PC-9 (cell line): ENCODE results near the gene ELN. TPM values are rescaled to one million over a fixed set of nuclear protein-coding genes. Genes with fewer than 3 reads are reported as not detected.

ENCODE experiments used
- BruUV-seq: library from RNA; stranded (reverse); fragments of 400-500 nt; replicated peaks from 2 replicates; lab custom pipeline; 2021; lab: Mats Ljungman, UMichigan
- CTCF ChIA-PET: fragments of 300-600 bp; sonication (Branson Sonifier 250); formaldehyde crosslinking; loops from one replicate; lab custom pipeline; 2022; ENCODE audit warnings: antibody characterized with exemption; lab: Charles Lee
- POLR2A ChIA-PET: fragments of 300-600 bp; sonication (Branson Sonifier 250); formaldehyde crosslinking; loops from one replicate; lab custom pipeline; 2022; ENCODE audit warnings: antibody characterized with exemption; ENCODE audit not compliant: unreplicated experiment; lab: Charles Lee
- DNase-seq, 2 experiments: peaks; one replicate each; pipeline versions ENCODE4 v3.0.0 to v3.0.0-alpha.2; 2015 to 2022; ENCODE audit warnings: mixed read lengths in 1 of 2
- H2AFZ ChIP-seq: fragments of 200-600 bp; sonication (generic); 2 replicates; pipeline ENCODE4 v1.8.1; 2017; ENCODE audit warnings: antibody characterized with exemption
- H3F3A ChIP-seq: fragments of 200-600 bp; sonication (generic); 2 replicates; pipeline ENCODE4 v1.8.1; 2017; ENCODE audit warnings: antibody characterized with exemption, mild to moderate bottlenecking, low read depth; ENCODE audit not compliant: insufficient read depth
- H3K27ac ChIP-seq: fragments of 200-600 bp; sonication (generic); 2 replicates; pipeline ENCODE4 v1.6.1; 2016; ENCODE audit warnings: mixed run types
- H3K27me3 ChIP-seq: fragments of 200-600 bp; sonication (generic); 2 replicates; pipeline ENCODE4 v1.6.1; 2016; ENCODE audit warnings: low read depth, mixed run types; ENCODE audit not compliant: insufficient read depth
- H3K36me3 ChIP-seq: fragments of 200-600 bp; sonication (generic); 2 replicates; pipeline ENCODE4 v1.6.1; 2016; ENCODE audit warnings: low read depth, mixed run types
- H3K4me1 ChIP-seq: fragments of 200-600 bp; sonication (generic); replicated peaks from 2 replicates; pipeline ENCODE4 v1.6.1; 2016; ENCODE audit warnings: mixed run types; ENCODE audit not compliant: insufficient read depth
- H3K4me2 ChIP-seq: fragments of 200-600 bp; sonication (generic); 2 replicates; pipeline ENCODE4 v1.6.1; 2017; ENCODE audit warnings: mixed run types
- H3K4me3 ChIP-seq: fragments of 200-600 bp; sonication (generic); 2 replicates; pipeline ENCODE4 v1.6.1; 2016; ENCODE audit warnings: mixed run types
- H3K79me2 ChIP-seq: fragments of 200-600 bp; sonication (generic); 2 replicates; pipeline ENCODE4 v1.6.1; 2017; ENCODE audit warnings: low read depth, mixed run types
- H3K9me2 ChIP-seq: fragments of 200-600 bp; sonication (generic); 2 replicates; pipeline ENCODE4 v1.8.1; 2017; ENCODE audit warnings: mild to moderate bottlenecking; ENCODE audit not compliant: insufficient read depth
- H3K9me3 ChIP-seq: fragments of 200-600 bp; sonication (generic); 2 replicates; pipeline ENCODE4 v1.8.1; 2016; ENCODE audit warnings: low read depth; ENCODE audit not compliant: insufficient read depth
- H4K20me1 ChIP-seq: fragments of 200-600 bp; sonication (generic); 2 replicates; pipeline ENCODE4 v1.8.1; 2017; ENCODE audit not compliant: insufficient read depth
- CTCF ChIP-seq: fragments of 200-600 bp; sonication (generic); conservative IDR thresholded peaks from 2 replicates; pipeline ENCODE4 v1.6.1; 2017; ENCODE audit warnings: mixed run types, antibody characterized with exemption, mild to moderate bottlenecking, moderate library complexity
- EZH2 ChIP-seq: fragments of 200-600 bp; sonication (generic); IDR thresholded peaks from 2 replicates; pipeline ENCODE4 v1.8.0; 2017; ENCODE audit warnings: antibody characterized with exemption, low read depth
- intact Hi-C: fragments of 100-400 bp; cut with micrococcal nuclease; formaldehyde crosslinking; loops from one replicate; pipeline ENCODE4 v1.10.0; 2022; ENCODE audit not compliant: unreplicated experiment
- total RNA-seq: library from RNA; stranded (reverse); gene quantifications from 2 replicates; pipeline ENCODE4 v1.2.3, GENCODE V29; 2021

Gene ELN
- total RNA-seq, 1 experiment from 2014 or later = 0.11 TPM

GRCh38 chr7:74028321-74028838, 407 bp downstream of the ELN start:
- H3K36me3 ChIP-seq = no peaks in the 10 kb centered on the region
- H3K27me3 ChIP-seq = peaks cover 12% of the 10 kb centered on the region; the same call in 1 of the 2 replicates
- ChIA-PET POLR2A (no interaction called here), CTCF (no interaction called here)
- peaks cover 5% of the 10 kb centered on the region; the same call in 1 of the 2 replicates for H3F3A ChIP-seq
- no peak overlapping the region for H3K4me3 ChIP-seq
- H3K79me2 ChIP-seq = no peaks in the 10 kb centered on the region
- peaks cover 3% of the 10 kb centered on the region for H3K4me1 ChIP-seq
- H2AFZ ChIP-seq = no peak overlapping the region
- H4K20me1 ChIP-seq = no peaks in the 10 kb centered on the region
- no peaks in the 10 kb centered on the region for H3K9me3 ChIP-seq
- TF ChIP-seq EZH2 = no peak
- TF ChIP-seq CTCF = no peak
- no peaks in the 10 kb centered on the region for H3K9me2 ChIP-seq
- DNase-seq = no peak
- intact Hi-C loops = no loop called here
- no peak overlapping the region for H3K27ac ChIP-seq
- no TSS peak for BruUV-seq
- H3K4me2 ChIP-seq = no peak overlapping the region

GRCh38 chr7:74029089-74029785, 1.3 kb downstream of the ELN start:
- H3K4me2 ChIP-seq = no peak overlapping the region
- H3K27me3 ChIP-seq = peaks cover 12% of the 10 kb centered on the region; the same call in 1 of the 2 replicates
- no peaks in the 10 kb centered on the region for H3K79me2 ChIP-seq
- no peak for TF ChIP-seq CTCF
- TF ChIP-seq EZH2 = no peak
- CTCF ChIA-PET = interaction anchor here (0.6 to 1.3 kb wide), 3 partner anchors 9 to 1768 kb away, joined by 3 to 4 read pairs (median 3); no protein-coding TSS in a partner anchor
- no TSS peak for BruUV-seq
- H3F3A ChIP-seq = peaks cover 5% of the 10 kb centered on the region; the same call in 1 of the 2 replicates
- H4K20me1 ChIP-seq = no peaks in the 10 kb centered on the region
- intact Hi-C loops = no loop called here
- no peak for DNase-seq
- no peak overlapping the region for H3K27ac ChIP-seq
- no peak overlapping the region for H2AFZ ChIP-seq
- no peaks in the 10 kb centered on the region for H3K9me2 ChIP-seq
- no peak overlapping the region for H3K4me3 ChIP-seq
- POLR2A ChIA-PET = interaction anchor here (0.6 kb wide), 1 partner anchor 27 kb away, joined by 3 read pairs; no protein-coding TSS in a partner anchor
- no peaks in the 10 kb centered on the region for H3K36me3 ChIP-seq
- no peaks in the 10 kb centered on the region for H3K9me3 ChIP-seq
- no peaks in the 10 kb centered on the region for H3K4me1 ChIP-seq

- intact Hi-C loops = no loop called here
- no peak overlapping the region for H3K4me2 ChIP-seq
- H4K20me1 ChIP-seq = no peaks in the 10 kb centered on the region
- H3K27me3 ChIP-seq = peaks cover 12% of the 10 kb centered on the region; the same call in 1 of the 2 replicates
- H3K4me1 ChIP-seq = no peaks in the 10 kb centered on the region
- TF ChIP-seq EZH2 (no peak), CTCF (no peak)
- POLR2A ChIA-PET = interaction anchor here (0.6 kb wide), 1 partner anchor 28 kb away, joined by 3 read pairs; no protein-coding TSS in a partner anchor
- no peaks in the 10 kb centered on the region for H3K9me2 ChIP-seq
- CTCF ChIA-PET = interaction anchor here (0.6 to 1.3 kb wide), 2 partner anchors 150 to 1767 kb away, joined by 3 read pairs; no protein-coding TSS in a partner anchor
- no peak for DNase-seq
- H3K79me2 ChIP-seq = no peaks in the 10 kb centered on the region
- H3K27ac ChIP-seq = no peak overlapping the region
- H3K4me3 ChIP-seq = no peak overlapping the region
- H3K36me3 ChIP-seq = no peaks in the 10 kb centered on the region
- no TSS peak for BruUV-seq
- peaks cover 5% of the 10 kb centered on the region; the same call in 1 of the 2 replicates for H3F3A ChIP-seq
- no peak overlapping the region for H2AFZ ChIP-seq
- no peaks in the 10 kb centered on the region for H3K9me3 ChIP-seq
These were observed 2.0 kb downstream of the ELN start for GRCh38 chr7:74029991-74030415.
